Measurements from ENCODE around the gene USP34. TPM values are rescaled to one million over a fixed set of nuclear protein-coding genes. Genes with fewer than 3 reads are reported as not detected.

Gene USP34
- total RNA-seq, 1 donor from 2014 or later: 93.8 TPM

DNA sequence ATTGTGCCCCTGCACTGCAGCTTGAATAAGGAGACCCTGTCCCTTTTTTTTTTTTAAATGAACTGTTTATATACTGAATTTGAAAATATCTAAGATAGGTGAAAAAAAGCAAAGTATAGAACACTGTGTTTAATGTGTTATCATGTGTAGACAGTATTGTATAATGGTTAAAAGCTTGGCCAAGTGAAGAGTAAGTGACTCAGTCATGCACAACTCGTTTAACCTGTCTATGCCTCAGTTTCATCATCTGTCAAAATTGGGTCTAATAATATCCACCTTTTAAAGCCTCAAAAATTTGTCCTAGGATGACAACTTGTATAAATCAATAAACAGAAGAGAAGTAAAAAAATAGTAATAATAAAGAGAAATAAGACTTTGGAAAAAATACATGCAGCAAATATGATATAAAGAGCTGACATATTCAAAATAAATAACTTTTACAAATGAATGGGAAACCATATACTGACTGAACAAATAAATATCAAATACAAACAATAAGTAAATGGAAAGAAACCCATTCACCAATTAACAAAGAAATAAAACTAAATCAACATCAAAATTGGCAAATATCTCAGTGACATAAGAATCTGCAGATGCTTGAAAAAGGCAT lies 195.2 kb downstream of the USP34 start:
- no peak overlapping the region for H3K4me3 Mint-ChIP-seq
- no peaks in the 10 kb centered on the region for H3K9me3 Mint-ChIP-seq
- H3K36me3 Mint-ChIP-seq (ENCODE audit: low read depth): peaks cover 39% of the 10 kb centered on the region
- H3K4me1 Mint-ChIP-seq: no peaks in the 10 kb centered on the region
- H3K27ac Mint-ChIP-seq: no peak overlapping the region
- H3K27me3 Mint-ChIP-seq: no peaks in the 10 kb centered on the region
- intact Hi-C loops (cut with micrococcal nuclease): no loop called here
- no peak for DNase-seq

- H3K27me3 Mint-ChIP-seq: no peaks in the 10 kb centered on the region
- DNase-seq: no peak
- no peak overlapping the region for H3K4me3 Mint-ChIP-seq
- peak overlapping the region; percentile 21 for H3K27ac Mint-ChIP-seq
- no peaks in the 10 kb centered on the region for H3K9me3 Mint-ChIP-seq
- H3K4me1 Mint-ChIP-seq: no peaks in the 10 kb centered on the region
- intact Hi-C loops (cut with micrococcal nuclease): no loop called here
- peaks cover 34% of the 10 kb centered on the region for H3K36me3 Mint-ChIP-seq (ENCODE audit: low read depth)
Observed at GRCh38 chr2:61272421-61273070, 198.3 kb downstream of the USP34 start.

DNA sequence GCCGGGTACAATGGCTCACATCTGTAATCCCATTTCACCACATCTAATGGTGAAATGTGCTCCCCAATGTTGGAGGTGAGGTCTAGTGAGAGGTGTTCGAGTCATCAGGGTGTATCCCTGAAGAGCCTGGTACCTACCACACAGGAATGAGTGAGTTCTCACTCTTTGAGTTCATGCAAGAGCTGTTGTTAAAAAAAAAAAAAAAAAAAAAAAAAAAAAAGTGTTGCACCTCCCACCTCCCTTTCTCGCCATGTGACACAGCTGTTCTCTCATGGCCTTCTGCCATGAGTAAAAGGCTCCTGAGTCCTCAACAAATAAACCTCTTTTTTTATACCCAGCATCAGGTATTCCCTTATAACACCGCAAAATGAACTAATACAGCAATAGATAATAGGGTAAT lies 202.6 kb downstream of the USP34 start:
- no peak for DNase-seq
- Mint-ChIP-seq H3K4me1 (no peaks in the 10 kb centered on the region), H3K9me3 (no peaks in the 10 kb centered on the region), H3K36me3 (ENCODE audit: low read depth) (peaks cover 36% of the 10 kb centered on the region), H3K27me3 (no peaks in the 10 kb centered on the region), H3K27ac (no peak overlapping the region), H3K4me3 (no peak overlapping the region)
- intact Hi-C loops (cut with micrococcal nuclease): no loop called here

DNA sequence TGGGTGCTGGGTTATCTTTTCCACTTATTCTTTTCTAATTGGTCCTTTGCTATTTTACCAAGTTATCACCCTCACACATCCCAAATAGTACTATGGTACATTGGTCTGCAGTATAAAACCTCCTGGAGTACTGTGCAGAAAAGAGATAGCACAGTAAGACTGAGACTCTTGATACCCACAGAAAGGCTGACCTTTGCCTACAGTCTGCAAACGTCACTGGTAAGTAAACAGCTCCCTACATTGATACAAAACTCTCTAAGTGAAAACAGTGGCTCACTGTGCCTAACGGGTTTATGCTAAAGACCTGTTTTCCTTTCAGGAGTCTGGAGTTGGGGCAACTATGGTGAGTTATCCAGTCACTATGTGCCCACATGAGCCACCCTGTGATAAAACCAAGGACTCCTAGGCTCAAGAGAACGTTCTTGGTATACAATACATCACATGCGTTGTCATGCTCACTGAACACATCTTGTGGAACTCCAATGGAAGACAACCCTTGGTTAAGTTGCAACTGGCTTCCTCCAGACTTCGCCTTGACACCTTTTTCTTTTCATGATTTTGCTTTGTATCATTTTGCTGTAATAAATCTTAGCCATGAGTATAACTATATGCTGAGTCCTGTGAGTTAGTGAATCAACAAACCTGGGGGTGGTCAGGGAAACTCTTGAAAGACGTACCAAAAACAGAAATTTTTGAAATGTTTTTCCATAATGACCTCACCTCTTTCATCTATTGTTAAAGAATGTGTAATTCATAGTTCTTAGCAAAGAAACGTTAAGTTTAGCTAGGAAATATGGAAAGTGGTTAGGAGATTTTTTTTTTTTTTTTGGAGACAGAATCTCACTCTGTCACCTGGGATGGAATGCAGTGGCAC lies 204.0 kb downstream of the USP34 start:
- no peak overlapping the region for H3K27ac Mint-ChIP-seq
- no peaks in the 10 kb centered on the region for H3K9me3 Mint-ChIP-seq
- DNase-seq: no peak
- peaks cover 35% of the 10 kb centered on the region for H3K36me3 Mint-ChIP-seq (ENCODE audit: low read depth)
- no peaks in the 10 kb centered on the region for H3K27me3 Mint-ChIP-seq
- H3K4me3 Mint-ChIP-seq: no peak overlapping the region
- H3K4me1 Mint-ChIP-seq: no peaks in the 10 kb centered on the region
- intact Hi-C loops (cut with micrococcal nuclease): no loop called here

- no peaks in the 10 kb centered on the region for H3K9me3 Mint-ChIP-seq
- H3K27me3 Mint-ChIP-seq: no peaks in the 10 kb centered on the region
- no peak for DNase-seq
- peaks cover 30% of the 10 kb centered on the region for H3K36me3 Mint-ChIP-seq (ENCODE audit: low read depth)
- intact Hi-C loops (cut with micrococcal nuclease): no loop called here
- H3K4me3 Mint-ChIP-seq: no peak overlapping the region
- no peak overlapping the region for H3K27ac Mint-ChIP-seq
- no peaks in the 10 kb centered on the region for H3K4me1 Mint-ChIP-seq
Observed at GRCh38 chr2:61263830-61264229, 207.1 kb downstream of the USP34 start.

- intact Hi-C loops (cut with micrococcal nuclease): no loop called here
- Mint-ChIP-seq H3K27me3 (no peaks in the 10 kb centered on the region), H3K4me3 (no peak overlapping the region), H3K9me3 (no peaks in the 10 kb centered on the region), H3K27ac (no peak overlapping the region), H3K4me1 (no peaks in the 10 kb centered on the region), H3K36me3 (ENCODE audit: low read depth) (peaks cover 37% of the 10 kb centered on the region)
- DNase-seq: no peak
Observed at GRCh38 chr2:61262699-61263098, 208.2 kb downstream of the USP34 start.

- DNase-seq: no peak
- Mint-ChIP-seq H3K36me3 (ENCODE audit: low read depth) (peaks cover 48% of the 10 kb centered on the region), H3K27me3 (no peaks in the 10 kb centered on the region), H3K9me3 (no peaks in the 10 kb centered on the region), H3K27ac (no peak overlapping the region), H3K4me3 (no peak overlapping the region), H3K4me1 (peaks cover 7% of the 10 kb centered on the region)
- intact Hi-C loops (cut with micrococcal nuclease): no loop called here
Observed at GRCh38 chr2:61257446-61257845, 213.4 kb downstream of the USP34 start.

DNA sequence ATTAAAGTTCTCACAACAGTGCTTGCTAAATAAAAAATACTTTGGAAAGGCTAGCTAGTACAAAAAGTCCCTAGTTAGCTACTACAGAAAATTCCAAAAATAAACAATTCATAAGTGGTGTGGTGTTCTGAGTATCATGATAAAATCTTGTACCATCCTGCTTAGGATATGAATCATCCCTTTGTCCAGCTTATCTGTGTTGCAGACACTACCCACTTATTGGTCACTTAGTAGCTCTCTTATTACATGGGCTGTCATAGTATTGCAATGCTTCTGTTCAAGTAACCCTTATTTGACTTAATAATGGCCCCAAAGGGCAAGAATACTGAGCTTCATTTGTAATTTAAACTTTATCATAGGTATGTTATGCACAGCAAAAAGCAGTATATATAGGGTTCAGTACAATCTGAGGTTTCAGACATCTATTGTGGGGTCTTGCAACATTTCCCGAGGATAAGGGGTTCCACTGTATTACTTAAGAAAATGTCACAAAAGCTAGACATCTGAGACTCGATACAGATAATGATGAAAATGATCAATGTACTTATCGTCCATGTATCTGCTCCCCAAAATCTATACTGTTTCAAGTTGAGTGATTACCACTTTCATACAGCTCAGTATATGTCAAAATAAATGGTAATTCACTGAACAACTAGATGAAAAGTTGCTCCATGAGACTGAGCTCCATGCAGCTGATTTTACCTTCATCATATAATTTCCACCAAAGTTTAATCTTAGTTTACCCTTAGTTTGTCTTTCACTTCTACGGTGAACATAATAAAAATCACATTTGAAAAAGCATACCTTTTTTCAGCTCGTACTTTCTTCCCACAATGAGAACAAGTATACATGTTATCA lies 215.1 kb downstream of the USP34 start:
- Mint-ChIP-seq H3K9me3 (no peaks in the 10 kb centered on the region), H3K4me3 (no peak overlapping the region), H3K36me3 (ENCODE audit: low read depth) (peaks cover 49% of the 10 kb centered on the region), H3K4me1 (peaks cover 7% of the 10 kb centered on the region), H3K27me3 (no peaks in the 10 kb centered on the region), H3K27ac (no peak overlapping the region)
- intact Hi-C loops (cut with micrococcal nuclease): no loop called here
- no peak for DNase-seq

- intact Hi-C loops (cut with micrococcal nuclease): no loop called here
- H3K9me3 Mint-ChIP-seq: no peaks in the 10 kb centered on the region
- DNase-seq: no peak
- peaks cover 7% of the 10 kb centered on the region for H3K4me1 Mint-ChIP-seq
- no peak overlapping the region for H3K27ac Mint-ChIP-seq
- no peaks in the 10 kb centered on the region for H3K27me3 Mint-ChIP-seq
- H3K4me3 Mint-ChIP-seq: no peak overlapping the region
- peaks cover 52% of the 10 kb centered on the region for H3K36me3 Mint-ChIP-seq (ENCODE audit: low read depth)
Observed at GRCh38 chr2:61254536-61254935, 216.4 kb downstream of the USP34 start.

DNA sequence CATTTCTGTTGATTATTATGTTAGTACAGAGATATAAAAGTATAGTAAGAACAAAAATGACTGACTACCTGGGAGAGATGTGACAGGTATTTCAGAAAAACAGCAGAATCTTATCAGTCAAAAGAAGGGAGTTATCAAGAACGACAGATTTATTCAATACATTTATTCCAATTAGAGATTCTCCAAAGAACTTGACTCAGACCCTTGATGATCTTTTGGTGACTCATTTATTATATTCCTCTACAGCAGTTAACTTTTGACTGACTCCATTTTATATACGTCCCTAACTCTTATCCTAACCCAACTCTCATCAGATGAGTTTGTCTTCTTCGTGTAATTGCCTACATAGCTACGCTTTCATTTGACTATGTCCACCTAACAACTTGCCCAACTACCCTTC lies 217.8 kb downstream of the USP34 start:
- intact Hi-C loops (cut with micrococcal nuclease): no loop called here
- Mint-ChIP-seq H3K9me3 (no peaks in the 10 kb centered on the region), H3K4me3 (no peak overlapping the region), H3K36me3 (ENCODE audit: low read depth) (peaks cover 51% of the 10 kb centered on the region), H3K27ac (no peak overlapping the region), H3K27me3 (no peaks in the 10 kb centered on the region), H3K4me1 (peaks cover 7% of the 10 kb centered on the region)
- DNase-seq: no peak

- intact Hi-C loops (cut with micrococcal nuclease): no loop called here
- DNase-seq: no peak
- Mint-ChIP-seq H3K4me3 (no peak overlapping the region), H3K27me3 (no peaks in the 10 kb centered on the region), H3K4me1 (peaks cover 7% of the 10 kb centered on the region), H3K36me3 (ENCODE audit: low read depth) (peaks cover 55% of the 10 kb centered on the region), H3K9me3 (no peaks in the 10 kb centered on the region), H3K27ac (no peak overlapping the region)
Observed at GRCh38 chr2:61252031-61252430, 218.9 kb downstream of the USP34 start.

GRCh38 chr2:61249521-61250071 lies 221.3 kb downstream of the USP34 start:
- no peak overlapping the region for H3K27ac Mint-ChIP-seq

DNA sequence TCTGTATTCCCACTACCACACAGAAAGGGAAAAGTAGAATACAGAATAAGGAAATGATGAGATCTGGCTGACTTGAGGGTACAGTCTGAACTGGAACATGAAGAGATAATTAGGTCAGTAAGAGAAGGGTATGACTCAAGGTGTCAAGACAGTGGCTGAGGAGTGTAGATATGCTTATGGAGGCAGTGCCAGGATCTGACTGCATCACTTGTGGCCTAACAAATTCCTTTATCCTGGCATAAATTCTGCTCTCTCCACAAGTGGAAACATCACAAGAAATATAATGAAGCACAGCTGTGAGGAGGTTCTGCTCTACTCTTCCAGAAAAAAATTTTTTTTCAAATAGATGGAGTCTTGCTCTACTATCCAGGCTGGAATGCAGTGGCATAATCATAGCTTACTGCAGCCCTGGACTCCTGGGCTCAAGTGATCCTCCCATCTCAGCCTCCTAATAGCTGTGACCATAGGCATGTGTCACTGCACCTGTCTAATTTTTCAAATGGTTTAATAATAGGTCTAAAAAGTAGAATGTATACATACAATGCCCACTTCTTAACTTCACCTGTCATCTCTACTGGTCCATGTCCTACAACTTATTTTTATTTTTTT lies 223.6 kb downstream of the USP34 start:
- intact Hi-C loops (cut with micrococcal nuclease): no loop called here
- Mint-ChIP-seq H3K36me3 (ENCODE audit: low read depth) (peaks cover 46% of the 10 kb centered on the region), H3K4me3 (no peak overlapping the region), H3K9me3 (no peaks in the 10 kb centered on the region), H3K4me1 (peaks cover 2% of the 10 kb centered on the region), H3K27me3 (no peaks in the 10 kb centered on the region), H3K27ac (no peak overlapping the region)
- no peak for DNase-seq

More at GRCh38 chr2:61249521-61250071, 221.3 kb downstream of the USP34 start:
- Mint-ChIP-seq H3K27me3 (no peaks in the 10 kb centered on the region), H3K36me3 (ENCODE audit: low read depth) (peaks cover 50% of the 10 kb centered on the region), H3K4me1 (peaks cover 7% of the 10 kb centered on the region), H3K9me3 (no peaks in the 10 kb centered on the region), H3K4me3 (no peak overlapping the region)
- intact Hi-C loops (cut with micrococcal nuclease): no loop called here
- DNase-seq: no peak
